H54 (cell line): Measurements from ENCODE around the gene PRUNE2.

Source experiments
- DNase-seq: peaks from one replicate; pipeline ENCODE4 v3.0.0; 2011; ENCODE audit warnings: low spot score, mixed read lengths; ENCODE audit not compliant: insufficient read length
- FAIRE-seq: peaks from 3 replicates; lab custom pipeline; 2011; peaks lifted over from hg19 to GRCh38; lab: Jason Lieb, UNC
- POLR2A ChIP-seq: IDR thresholded peaks from 2 replicates; pipeline ENCODE4 v1.6.1; 2011; ENCODE audit warnings: low read depth, mild to moderate bottlenecking, low read length

PRUNE2 gene

DNA sequence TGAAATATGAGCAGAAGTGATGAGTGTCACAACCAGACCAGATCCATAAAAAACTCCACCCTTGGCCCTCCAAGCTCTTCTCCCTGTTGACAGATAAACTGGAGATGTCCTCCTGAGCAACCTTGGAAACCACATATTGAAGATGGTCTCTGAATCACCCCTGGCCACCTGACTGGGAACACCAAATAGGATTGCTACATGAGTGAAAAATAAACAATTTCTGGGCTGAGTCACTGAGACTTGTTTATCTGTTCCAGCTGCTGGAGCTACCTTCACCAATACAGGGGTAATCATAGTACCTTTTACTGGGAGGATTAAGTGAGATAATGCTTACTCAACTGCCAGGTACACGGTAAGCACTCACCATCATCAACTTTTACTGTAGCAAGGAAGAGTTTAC is 88.4 kb downstream of the PRUNE2 start:
- TF ChIP-seq POLR2A = no peak
- DNase-seq (peak; percentile 17), FAIRE-seq (peak; percentile 87)

DNA sequence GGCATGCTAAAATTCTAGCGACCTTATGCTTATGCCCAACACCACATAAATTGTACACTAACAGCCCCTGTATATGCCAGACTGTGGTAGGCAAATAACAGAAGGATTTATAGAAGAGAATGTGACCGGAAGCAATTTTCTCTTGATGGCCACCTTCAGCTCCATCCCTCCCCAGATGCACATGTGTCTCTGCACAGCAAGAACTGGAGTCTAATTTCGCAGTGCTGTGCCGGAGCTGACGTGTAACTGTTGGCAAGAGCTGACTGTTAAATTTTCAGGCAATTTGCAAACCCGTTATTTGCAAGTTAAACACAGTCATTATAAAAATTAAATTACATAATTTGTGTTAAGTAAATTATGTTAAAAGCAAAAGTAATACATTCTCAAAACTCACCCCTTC is 93.3 kb downstream of the PRUNE2 start:
- FAIRE-seq (no peak), DNase-seq (no peak)
- TF ChIP-seq POLR2A = no peak

DNA sequence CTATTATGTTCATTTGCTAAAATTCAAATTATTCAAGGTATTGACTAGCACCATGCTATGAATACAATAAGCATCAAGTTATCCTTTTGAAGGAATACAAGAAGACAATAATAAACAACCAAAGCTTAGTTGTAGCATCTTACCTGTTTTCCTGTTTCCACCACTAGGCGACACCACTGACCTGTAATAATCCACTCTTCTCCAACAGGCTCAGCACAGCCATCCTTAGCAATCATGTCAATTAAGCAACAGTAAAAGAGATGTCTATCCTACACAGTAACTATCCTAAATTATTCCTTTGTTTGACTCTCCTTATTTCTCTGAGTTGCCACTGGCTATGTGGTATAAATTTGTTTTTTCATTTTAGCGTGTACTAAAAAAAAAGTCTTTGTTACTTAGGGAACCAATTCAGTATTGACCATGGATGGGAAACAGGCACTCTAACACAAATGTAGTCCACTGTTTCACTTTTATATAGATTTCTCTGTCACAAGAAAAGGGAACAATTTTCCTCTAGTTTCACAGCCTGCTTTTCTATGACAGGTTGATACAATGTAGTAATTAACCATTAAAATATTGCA is 95.4 kb downstream of the PRUNE2 start:
- DNase-seq (no peak), FAIRE-seq (peak; percentile 98)
- TF ChIP-seq POLR2A = no peak

DNA sequence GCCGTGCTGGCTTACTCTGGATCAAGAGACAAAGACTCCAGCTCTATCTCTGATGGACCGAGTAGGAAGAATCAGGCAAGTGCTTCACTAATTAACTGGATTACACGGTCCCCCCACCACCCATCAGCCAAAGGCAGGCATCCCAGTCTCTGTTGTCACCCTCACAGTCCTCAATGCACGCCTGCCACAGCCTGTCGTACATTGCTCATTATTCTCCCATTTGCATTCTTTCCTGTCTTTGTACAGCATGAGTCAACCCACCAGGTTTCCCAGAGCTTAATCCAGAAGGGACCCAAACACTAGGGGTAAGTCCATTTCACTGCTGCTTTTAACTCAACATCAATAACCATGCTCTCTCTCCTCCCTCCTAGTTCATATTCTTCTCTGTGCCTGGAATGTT is 97.3 kb downstream of the PRUNE2 start:
- FAIRE-seq = no peak
- TF ChIP-seq POLR2A = no peak
- no peak for DNase-seq

DNA sequence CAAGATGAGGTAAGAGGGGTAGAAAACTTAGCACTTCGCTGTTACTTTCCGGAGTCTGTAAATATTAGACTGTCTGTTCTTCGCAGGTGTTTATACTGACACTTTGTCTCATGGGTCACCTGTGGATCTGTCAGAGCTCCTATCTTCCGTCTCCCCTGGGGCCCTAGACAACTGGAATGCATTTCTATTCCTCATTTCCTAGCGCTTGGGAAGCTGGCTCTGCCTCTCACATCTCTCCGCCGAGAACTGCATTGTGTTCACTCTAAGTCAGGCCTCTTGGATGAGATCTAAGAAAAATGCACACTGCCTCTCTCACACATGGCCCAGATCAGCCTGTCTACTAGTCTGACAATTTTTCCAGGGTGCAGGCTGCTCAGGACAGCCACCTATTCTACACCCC is 102.2 kb downstream of the PRUNE2 start:
- FAIRE-seq = no peak
- DNase-seq = no peak
- TF ChIP-seq POLR2A = no peak

DNA sequence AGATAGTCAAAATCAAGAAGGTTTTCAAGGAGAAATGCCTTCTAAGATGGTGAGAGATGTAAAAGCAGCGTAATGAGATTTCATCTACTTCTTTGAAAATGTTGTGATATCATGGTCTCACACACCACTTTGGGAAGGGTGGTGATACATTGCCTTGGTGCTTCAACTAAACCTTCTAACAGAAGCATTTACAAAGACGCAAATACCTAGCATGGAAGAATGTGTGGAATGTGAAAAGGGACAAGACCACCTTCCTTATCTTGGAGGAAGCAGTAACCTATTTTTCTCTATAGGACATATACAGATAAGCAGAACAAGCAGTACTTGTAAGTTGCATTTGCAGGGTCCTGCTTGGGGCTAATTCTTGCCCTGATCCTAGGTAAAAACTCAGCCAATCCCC is 102.8 kb downstream of the PRUNE2 start:
- no peak for FAIRE-seq
- DNase-seq = no peak
- no peak for TF ChIP-seq POLR2A

DNA sequence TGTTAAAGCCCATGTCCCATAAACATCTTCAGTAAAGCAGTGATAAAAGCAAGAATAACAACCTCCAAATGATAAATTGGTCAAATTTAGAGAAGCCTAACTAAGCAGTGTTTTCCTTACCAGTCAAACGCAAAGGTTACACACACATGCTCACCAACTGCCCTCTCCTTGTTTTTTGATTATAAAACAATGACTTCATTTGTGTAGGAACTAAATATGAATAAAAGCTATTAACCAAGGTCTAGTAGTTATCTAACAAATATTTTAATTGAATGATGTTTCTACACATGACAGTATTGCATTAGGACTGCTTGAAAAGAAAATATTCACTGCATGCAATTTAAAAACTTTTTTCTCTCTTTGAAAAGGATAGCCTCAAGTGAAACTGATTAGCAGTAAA is 105.0 kb downstream of the PRUNE2 start:
- no peak for TF ChIP-seq POLR2A
- FAIRE-seq (no peak), DNase-seq (no peak)

DNA sequence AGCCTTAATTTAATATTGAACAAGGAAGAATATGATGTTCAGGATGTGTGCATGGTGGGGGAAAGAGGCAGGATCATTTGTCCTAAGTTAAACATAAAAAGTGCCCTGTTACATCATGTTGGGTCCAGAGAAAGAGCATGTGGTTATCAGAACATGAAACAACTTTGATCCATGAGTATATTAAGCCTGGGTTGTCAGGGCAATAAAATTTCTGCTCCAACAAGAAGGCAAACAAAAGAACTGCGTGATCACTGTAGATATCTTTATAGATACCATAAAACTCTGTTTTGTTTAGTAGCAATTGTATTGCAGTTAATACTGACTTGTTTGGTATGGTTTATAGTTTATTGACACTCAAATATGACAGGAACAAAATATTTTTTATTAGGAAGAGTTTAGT is 106.4 kb downstream of the PRUNE2 start:
- no peak for DNase-seq
- FAIRE-seq = no peak
- no peak for TF ChIP-seq POLR2A

DNA sequence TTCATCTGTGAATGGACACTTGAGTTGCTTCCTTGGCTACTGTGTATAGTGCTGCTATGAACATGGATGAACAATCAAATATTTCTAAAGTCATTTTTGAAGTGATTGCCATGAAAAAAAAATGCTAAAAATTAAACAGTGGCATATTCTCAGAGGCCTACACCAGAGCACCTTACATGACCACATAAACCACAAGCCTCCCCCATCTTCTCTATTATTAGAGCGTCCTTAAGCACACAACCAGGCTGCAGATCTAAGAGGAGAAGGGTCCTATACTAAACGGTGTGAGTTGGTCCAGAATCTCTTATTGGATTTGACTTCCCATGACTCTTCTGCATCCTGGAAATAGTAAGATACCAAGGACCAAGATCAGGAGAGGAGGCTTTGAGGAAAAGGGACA is 107.4 kb downstream of the PRUNE2 start:
- DNase-seq (no peak), FAIRE-seq (peak; percentile 48)
- no peak for TF ChIP-seq POLR2A

DNA sequence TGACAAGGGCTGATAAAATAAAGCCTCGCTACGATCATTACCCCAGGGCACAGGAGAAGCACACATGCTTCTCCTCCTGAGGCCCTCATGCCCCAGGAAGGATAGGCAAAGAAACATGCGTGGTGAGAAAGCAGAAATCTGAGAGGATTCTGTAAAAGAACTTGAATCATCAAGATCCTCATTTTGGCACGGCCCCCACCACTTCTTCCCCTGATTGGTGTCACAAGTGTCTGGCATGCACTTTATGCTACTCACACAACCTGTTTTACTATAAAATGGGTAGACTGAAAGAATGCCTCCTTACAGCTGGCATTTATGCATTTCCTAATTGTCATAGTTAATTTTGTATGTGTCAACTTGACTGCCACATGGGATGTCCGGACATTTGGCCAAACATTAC is 109.6 kb downstream of the PRUNE2 start:
- DNase-seq = no peak
- no peak for TF ChIP-seq POLR2A

DNA sequence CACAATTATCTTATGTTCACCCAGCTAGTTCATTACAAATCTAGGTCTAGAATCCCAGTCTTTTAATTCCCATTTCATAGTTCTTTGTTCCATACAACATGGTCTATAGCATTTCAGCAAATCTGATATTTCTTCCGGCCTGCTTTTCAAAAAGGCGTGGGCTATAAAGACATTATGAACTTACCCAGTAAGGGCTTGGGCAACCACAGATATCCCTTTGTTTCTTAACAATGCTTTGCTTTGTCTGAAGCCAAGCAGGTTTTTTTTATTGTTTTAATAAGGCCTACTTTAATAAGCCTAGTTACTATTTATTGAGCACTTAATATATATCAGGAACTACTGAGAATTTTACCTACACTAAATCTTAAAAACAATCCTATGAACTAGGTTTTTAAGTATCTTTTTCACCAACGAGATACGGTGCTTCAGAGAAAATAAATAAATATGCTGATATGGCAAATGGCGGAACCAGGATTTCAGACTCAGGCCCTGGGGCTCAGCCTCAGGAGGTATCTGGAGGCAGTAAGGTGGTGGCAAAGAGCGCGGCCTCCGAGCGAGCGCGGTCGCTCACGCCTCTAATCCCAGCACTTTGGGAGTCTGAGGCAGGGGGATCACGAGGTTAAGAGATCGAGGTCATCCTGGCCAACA is 112.0 kb downstream of the PRUNE2 start:
- no peak for DNase-seq
- no peak for TF ChIP-seq POLR2A
- FAIRE-seq = no peak

More for the DNA sequence above, 109.6 kb downstream of the PRUNE2 start:
- FAIRE-seq = no peak

DNA sequence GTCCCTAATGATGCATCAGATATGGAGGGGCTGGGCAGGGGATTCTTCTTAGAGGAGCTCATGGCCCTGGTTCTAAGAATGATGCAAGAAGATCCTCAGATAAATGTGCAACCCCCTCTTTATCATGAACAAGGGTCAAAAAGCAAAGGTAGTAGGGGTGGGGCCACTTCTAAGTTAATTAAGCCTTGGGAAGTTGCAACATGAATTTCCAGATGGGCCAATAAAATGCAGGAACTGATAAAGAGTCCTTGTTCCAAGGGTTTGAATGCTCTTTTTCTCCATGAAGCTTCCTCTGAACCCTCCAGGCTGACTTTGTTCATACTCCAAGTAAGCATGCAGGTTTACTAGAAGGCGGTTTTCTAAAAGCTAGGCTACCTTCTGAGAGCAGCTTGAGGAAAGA is 116.1 kb downstream of the PRUNE2 start:
- FAIRE-seq = no peak
- TF ChIP-seq POLR2A = no peak
- DNase-seq = no peak

DNA sequence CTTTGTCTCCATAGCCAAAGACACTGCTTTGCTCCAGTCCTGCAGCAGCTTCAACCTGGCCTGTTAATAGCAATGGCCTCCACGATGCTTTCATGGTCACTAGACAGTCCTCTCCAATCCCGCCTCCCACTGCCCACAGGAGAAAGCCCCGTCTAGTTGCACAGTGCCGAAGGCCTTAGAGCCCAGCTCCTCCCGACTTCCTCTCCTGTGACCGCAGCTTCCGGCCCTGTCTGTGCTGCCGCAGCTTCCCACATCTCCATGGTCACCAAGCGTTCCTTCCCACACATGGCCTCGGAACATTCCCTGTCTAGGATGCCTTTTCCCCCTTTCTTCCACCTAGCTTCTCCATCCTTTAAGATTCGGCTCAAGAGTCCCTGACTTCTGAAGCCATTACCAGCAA is 118.2 kb downstream of the PRUNE2 start:
- FAIRE-seq (no peak), DNase-seq (no peak)
- TF ChIP-seq POLR2A = no peak

DNA sequence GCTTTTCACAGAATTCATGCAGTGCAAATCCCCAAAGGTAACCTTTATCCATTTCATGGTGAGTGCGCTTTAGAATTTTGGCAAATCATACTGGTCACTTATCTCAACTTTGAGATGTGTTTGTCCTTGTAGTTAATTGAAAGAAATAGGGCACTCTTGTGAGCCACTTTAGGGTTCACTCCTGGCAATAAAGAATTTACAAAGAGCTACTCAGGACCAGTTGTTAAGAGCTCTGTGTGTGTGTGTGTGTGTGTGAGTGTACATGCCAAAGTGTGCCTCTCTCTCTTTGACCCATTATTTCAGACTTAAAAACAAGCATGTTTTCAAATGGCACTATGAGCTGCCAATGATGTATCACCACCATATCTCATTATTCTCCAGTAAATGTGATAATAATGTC is 120.4 kb downstream of the PRUNE2 start:
- FAIRE-seq (no peak), DNase-seq (no peak)
- no peak for TF ChIP-seq POLR2A

DNA sequence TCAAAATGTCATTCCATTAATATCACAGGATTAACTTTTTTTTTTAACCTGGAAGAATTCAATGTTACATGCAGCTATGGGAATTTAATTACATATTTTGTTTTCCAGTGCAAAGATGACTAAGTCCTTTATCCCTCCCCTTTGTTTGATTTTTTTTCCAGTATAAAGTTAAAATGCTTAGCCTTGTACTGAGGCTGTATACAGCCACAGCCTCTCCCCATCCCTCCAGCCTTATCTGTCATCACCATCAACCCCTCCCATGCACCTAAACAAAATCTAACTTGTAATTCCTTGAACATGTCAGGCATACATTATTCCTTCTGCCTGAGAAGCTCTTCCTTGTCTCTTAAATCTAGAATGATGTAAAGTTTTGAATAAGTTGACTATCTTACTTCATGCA is 121.0 kb downstream of the PRUNE2 start:
- no peak for FAIRE-seq
- no peak for TF ChIP-seq POLR2A

More for the DNA sequence above, 121.0 kb downstream of the PRUNE2 start:
- DNase-seq = no peak
